Keratinocyte (primary cell): ENCODE measurements around the gene ADCK1. TPM values are rescaled to one million over a fixed set of nuclear protein-coding genes. Genes with fewer than 3 reads are reported as not detected.

Experiments used
- DNase-seq: peaks from one replicate; pipeline ENCODE4 v3.0.0-alpha.2; 2011; ENCODE audit warnings: low read depth, missing footprints, low spot score
- FAIRE-seq: peaks from 2 replicates; lab custom pipeline; 2011; peaks lifted over from hg19 to GRCh38; lab: Jason Lieb, UNC
- H2AFZ ChIP-seq: 2 replicates; pipeline ENCODE4 v1.6.0; 2012; ENCODE audit warnings: low read length, control low read depth, inconsistent platforms; ENCODE audit not compliant: control insufficient read depth
- H3K27ac ChIP-seq: 2 replicates; pipeline ENCODE4 v1.5.1; 2011; ENCODE audit warnings: low read length; ENCODE audit not compliant: control insufficient read depth, insufficient read depth
- H3K27me3 ChIP-seq: 3 replicates; pipeline ENCODE4 v1.6.0; 2011; ENCODE audit warnings: low read length; ENCODE audit not compliant: control insufficient read depth, insufficient read depth; ENCODE audit errors: extremely low read depth
- H3K36me3 ChIP-seq, 2 experiments: 2 replicates in 1 of 2; 3 replicates in 1 of 2; pipeline ENCODE4 v1.5.1; 2011; ENCODE audit warnings: low read length in 2 of 2, mild to moderate bottlenecking in 1 of 2; ENCODE audit not compliant: control insufficient read depth in 2 of 2, insufficient read depth in 2 of 2; ENCODE audit errors: extremely low read depth in 1 of 2
- H3K4me1 ChIP-seq: 3 replicates; pipeline ENCODE4 v1.5.1; 2011; ENCODE audit warnings: low read length; ENCODE audit not compliant: control insufficient read depth, insufficient read depth; ENCODE audit errors: extremely low read depth
- H3K4me2 ChIP-seq: 3 replicates; pipeline ENCODE4 v1.6.0; 2011; ENCODE audit warnings: low read depth, low read length; ENCODE audit not compliant: control insufficient read depth, insufficient read depth; ENCODE audit errors: extremely low read depth
- H3K4me3 ChIP-seq, 3 experiments: fragments of 200-600 bp in 1 of 3; sonication (generic) in 1 of 3; 2 replicates in 2 of 3; 3 replicates in 1 of 3; pipeline ENCODE4 v1.5.1; 2011 to 2016; ENCODE audit warnings: low read length in 3 of 3, mild to moderate bottlenecking in 3 of 3, control low read depth in 2 of 3, inconsistent platforms in 1 of 3, low read depth in 1 of 3, mixed read lengths in 1 of 3, mixed run types in 1 of 3, moderate library complexity in 1 of 3; ENCODE audit not compliant: control insufficient read depth in 2 of 3, insufficient read depth in 2 of 3; ENCODE audit errors: extremely low read depth in 1 of 3
- H3K79me2 ChIP-seq: 2 replicates; pipeline ENCODE4 v1.6.0; 2012; ENCODE audit warnings: low read length; ENCODE audit not compliant: control insufficient read depth, insufficient read depth
- H3K9ac ChIP-seq: 3 replicates; pipeline ENCODE4 v1.6.0; 2011; ENCODE audit warnings: low read length; ENCODE audit not compliant: control insufficient read depth, insufficient read depth; ENCODE audit errors: extremely low read depth
- H3K9me1 ChIP-seq: 3 replicates; pipeline ENCODE4 v1.6.0; 2011; ENCODE audit warnings: low read length; ENCODE audit not compliant: control insufficient read depth, insufficient read depth; ENCODE audit errors: extremely low read depth
- H3K9me3 ChIP-seq: 2 replicates; pipeline ENCODE4 v1.5.1; 2012; ENCODE audit warnings: low read depth, low read length; ENCODE audit not compliant: control insufficient read depth
- H4K20me1 ChIP-seq: 3 replicates; pipeline ENCODE4 v1.6.0; 2011; ENCODE audit warnings: low read length; ENCODE audit not compliant: control insufficient read depth, insufficient read depth; ENCODE audit errors: extremely low read depth
- CTCF ChIP-seq, 3 experiments: IDR thresholded peaks in 1 of 3; conservative IDR thresholded peaks in 1 of 3; optimal IDR thresholded peaks in 1 of 3; 2 replicates in 2 of 3; 3 replicates in 1 of 3; pipeline versions ENCODE3 to v1.5.1; 2011; ENCODE audit warnings: low read length in 3 of 3, mild to moderate bottlenecking in 3 of 3, moderate library complexity in 2 of 3, control low read depth in 1 of 3, inconsistent platforms in 1 of 3; ENCODE audit not compliant: insufficient read depth in 2 of 3; ENCODE audit errors: extremely low read depth in 1 of 3
- EZH2 ChIP-seq: IDR thresholded peaks from one replicate; pipeline ENCODE4 v1.6.1; 2012; ENCODE audit warnings: inconsistent platforms, mild to moderate bottlenecking, low read length, moderate library complexity
- dilution Hi-C: fragments of 300-500 bp; cut with MboI; formaldehyde crosslinking; loops from one replicate; pipeline ENCODE4 v1.7.0; 2020; ENCODE audit warnings: low sequenced_read_pairs; ENCODE audit not compliant: extremely low pct_ligation_motif_present
- polyA plus RNA-seq, 5 experiments: library from polyadenylated mRNA; depleted of rRNA in 3 of 5; stranded (reverse) in 3 of 5; stranded (forward) in 1 of 5; unstranded in 1 of 5; fragments of >200 nt; gene quantifications; 1 replicate in 1 of 5; 2 replicates in 3 of 5; 3 replicates in 1 of 5; pipeline versions ENCODE4 v1.2.1 to v1.2.3, GENCODE V29; 2011 to 2012; ENCODE audit warnings: missing spikeins in 2 of 5, low read depth in 1 of 5, low replicate concordance in 1 of 5

Gene ADCK1
- polyA plus RNA-seq, 1 donor (not counting 4 experiments of a cell fraction or from before 2014, with no cell fraction given) = 4.9 TPM

GRCh38 chr14:77859934-77860570 is 60.1 kb downstream of the ADCK1 start:
- DNase-seq (no peak), FAIRE-seq (no peak)
- peaks cover 3% of the 10 kb centered on the region for H3K9me1 ChIP-seq
- no peaks in the 10 kb centered on the region for H3K27me3 ChIP-seq
- no peak overlapping the region for H3K9ac ChIP-seq
- H4K20me1 ChIP-seq = peaks cover 2% of the 10 kb centered on the region
- no peak overlapping the region for H3K4me2 ChIP-seq
- H3K79me2 ChIP-seq = no peaks in the 10 kb centered on the region
- H3K9me3 ChIP-seq = no peaks in the 10 kb centered on the region
- TF ChIP-seq CTCF (optimal IDR thresholded peaks at IDR 0.05 in 1 of 3, IDR thresholded peaks at IDR 0.05 in 1 of 3, conservative IDR thresholded peaks at IDR 0.05 in 1 of 3; ENCODE audit: extremely low read depth in 1 of 3, insufficient read depth in 2 of 3, low read length in 3 of 3) (no peak), EZH2 (no peak)
- no peak overlapping the region for H3K4me3 ChIP-seq
- H3K36me3 ChIP-seq = no peaks in the 10 kb centered on the region
- H2AFZ ChIP-seq = no peak overlapping the region
- H3K27ac ChIP-seq = no peak overlapping the region
- no peaks in the 10 kb centered on the region for H3K4me1 ChIP-seq
- dilution Hi-C loops = no loop called here

GRCh38 chr14:77861201-77861600 is 61.3 kb downstream of the ADCK1 start:
- Histone ChIP-seq H3K27me3 (no peaks in the 10 kb centered on the region), H3K36me3 (no peaks in the 10 kb centered on the region), H3K4me2 (no peak overlapping the region), H3K27ac (no peak overlapping the region), H3K79me2 (no peaks in the 10 kb centered on the region), H3K4me1 (no peaks in the 10 kb centered on the region), H3K9me3 (no peaks in the 10 kb centered on the region), H4K20me1 (peaks cover 2% of the 10 kb centered on the region), H3K9ac (no peak overlapping the region), H3K9me1 (peaks cover 3% of the 10 kb centered on the region), H2AFZ (no peak overlapping the region), H3K4me3 (no peak overlapping the region)
- no peak for TF ChIP-seq EZH2
- TF ChIP-seq CTCF (optimal IDR thresholded peaks at IDR 0.05 in 1 of 3, IDR thresholded peaks at IDR 0.05 in 1 of 3, conservative IDR thresholded peaks at IDR 0.05 in 1 of 3; ENCODE audit: extremely low read depth in 1 of 3, insufficient read depth in 2 of 3, low read length in 3 of 3) = no peak
- FAIRE-seq (no peak), DNase-seq (no peak)
- dilution Hi-C loops = no loop called here
